ENCODE data around the gene PDLIM5. TPM values are rescaled to one million over a fixed set of nuclear protein-coding genes. Genes with fewer than 3 reads are reported as not detected.

Gene PDLIM5
- total RNA-seq, 2 donors from 2014 or later = 129 to 168 TPM

DNA sequence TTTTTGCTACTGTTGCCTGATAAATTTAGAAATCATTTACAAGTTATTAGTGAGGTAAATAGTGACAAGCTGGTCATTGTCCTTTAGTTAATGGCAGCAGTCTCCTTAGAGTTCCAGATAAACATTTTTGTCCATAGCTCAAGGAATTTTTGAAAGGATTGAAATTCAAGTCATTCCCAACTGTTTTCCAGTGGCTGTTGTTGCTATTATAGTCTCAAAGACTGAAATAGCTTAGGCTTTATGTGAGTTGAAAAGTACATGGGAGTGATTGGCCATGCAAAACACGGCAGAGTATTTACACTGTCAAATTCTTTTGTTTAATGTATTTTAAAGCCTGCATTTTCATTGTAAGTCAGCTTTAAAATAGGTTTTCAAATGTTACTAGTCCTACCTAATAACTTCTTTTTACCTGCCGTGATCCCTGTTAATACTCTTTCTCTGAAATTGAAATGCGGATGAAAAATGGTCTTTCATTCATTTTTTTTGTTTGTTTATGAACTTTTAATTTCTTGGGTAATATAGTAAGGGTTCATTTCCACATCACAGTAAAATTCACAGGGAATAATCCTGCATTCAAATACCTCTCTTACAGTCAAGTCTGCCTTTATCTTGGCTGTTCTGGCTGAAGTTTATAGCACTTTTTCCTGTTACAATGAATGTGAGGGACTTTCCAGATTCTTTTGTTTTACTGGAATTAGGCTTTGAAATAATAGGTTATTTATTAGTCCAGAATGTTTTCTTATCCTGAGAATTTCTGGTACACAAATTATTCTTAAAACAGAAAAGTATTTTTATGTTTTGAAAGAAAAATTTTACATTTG is 85.1 kb downstream of the PDLIM5 start:
- no peak overlapping the region for H3K9ac ChIP-seq (ENCODE audit: low read depth in 2 of 2, low read length in 2 of 2)
- H3K36me3 ChIP-seq = no peaks in the 10 kb centered on the region
- H3K27me3 ChIP-seq = no peaks in the 10 kb centered on the region
- H3K27ac ChIP-seq = no peak overlapping the region
- no peak for DNase-seq
- TF ChIP-seq, protein P1, sequence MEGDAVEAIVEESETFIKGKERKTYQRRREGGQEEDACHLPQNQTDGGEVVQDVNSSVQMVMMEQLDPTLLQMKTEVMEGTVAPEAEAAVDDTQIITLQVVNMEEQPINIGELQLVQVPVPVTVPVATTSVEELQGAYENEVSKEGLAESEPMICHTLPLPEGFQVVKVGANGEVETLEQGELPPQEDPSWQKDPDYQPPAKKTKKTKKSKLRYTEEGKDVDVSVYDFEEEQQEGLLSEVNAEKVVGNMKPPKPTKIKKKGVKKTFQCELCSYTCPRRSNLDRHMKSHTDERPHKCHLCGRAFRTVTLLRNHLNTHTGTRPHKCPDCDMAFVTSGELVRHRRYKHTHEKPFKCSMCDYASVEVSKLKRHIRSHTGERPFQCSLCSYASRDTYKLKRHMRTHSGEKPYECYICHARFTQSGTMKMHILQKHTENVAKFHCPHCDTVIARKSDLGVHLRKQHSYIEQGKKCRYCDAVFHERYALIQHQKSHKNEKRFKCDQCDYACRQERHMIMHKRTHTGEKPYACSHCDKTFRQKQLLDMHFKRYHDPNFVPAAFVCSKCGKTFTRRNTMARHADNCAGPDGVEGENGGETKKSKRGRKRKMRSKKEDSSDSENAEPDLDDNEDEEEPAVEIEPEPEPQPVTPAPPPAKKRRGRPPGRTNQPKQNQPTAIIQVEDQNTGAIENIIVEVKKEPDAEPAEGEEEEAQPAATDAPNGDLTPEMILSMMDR (IDR thresholded peaks at IDR 0.05) = no peak
- no peak overlapping the region for H3K4me3 ChIP-seq
- intact Hi-C loops (cut with DNase I) = no loop called here
- H3K9me3 ChIP-seq = no peaks in the 10 kb centered on the region
- no peaks in the 10 kb centered on the region for H3K4me1 ChIP-seq

DNA sequence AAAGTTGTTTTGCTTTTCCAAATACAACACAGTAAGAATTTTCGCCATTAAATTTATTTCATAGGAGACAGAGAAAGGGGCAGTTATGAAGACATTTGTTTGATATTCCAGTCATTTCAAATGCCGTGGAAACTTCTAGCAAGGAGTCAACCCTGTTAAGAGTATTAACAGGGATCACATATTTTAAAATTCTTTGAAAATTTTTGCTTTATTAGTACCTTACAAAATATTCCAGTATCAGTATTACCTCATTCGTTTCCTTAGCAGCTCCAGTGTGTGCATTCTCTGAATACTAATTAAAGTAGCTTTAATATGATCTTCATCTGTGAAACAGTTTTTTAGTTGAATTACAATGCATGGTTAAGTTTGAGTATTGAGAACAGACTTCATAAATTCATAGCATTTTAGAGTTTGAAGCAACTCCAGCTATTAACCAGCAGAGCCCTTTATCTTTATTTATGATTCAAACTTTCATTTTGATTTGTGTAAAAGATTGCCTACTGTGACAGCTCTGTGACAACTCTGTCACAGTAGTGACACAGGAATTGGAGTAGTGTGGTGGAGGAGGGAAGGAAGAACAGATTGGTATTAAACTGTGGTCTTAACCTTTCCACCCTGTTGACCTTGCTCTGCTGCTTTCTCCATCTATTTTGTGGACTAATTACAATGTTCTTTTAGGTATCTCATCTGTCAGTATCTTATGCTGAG is 86.3 kb downstream of the PDLIM5 start:
- Histone ChIP-seq H3K27ac (no peak overlapping the region), H3K9ac (ENCODE audit: low read depth in 2 of 2, low read length in 2 of 2) (no peak overlapping the region), H3K9me3 (no peaks in the 10 kb centered on the region), H3K27me3 (no peaks in the 10 kb centered on the region), H3K36me3 (no peaks in the 10 kb centered on the region), H3K4me3 (no peak overlapping the region), H3K4me1 (no peaks in the 10 kb centered on the region)
- intact Hi-C loops (cut with DNase I) = no loop called here
- TF ChIP-seq, protein P1 (IDR thresholded peaks at IDR 0.05) = no peak
- DNase-seq = no peak

DNA sequence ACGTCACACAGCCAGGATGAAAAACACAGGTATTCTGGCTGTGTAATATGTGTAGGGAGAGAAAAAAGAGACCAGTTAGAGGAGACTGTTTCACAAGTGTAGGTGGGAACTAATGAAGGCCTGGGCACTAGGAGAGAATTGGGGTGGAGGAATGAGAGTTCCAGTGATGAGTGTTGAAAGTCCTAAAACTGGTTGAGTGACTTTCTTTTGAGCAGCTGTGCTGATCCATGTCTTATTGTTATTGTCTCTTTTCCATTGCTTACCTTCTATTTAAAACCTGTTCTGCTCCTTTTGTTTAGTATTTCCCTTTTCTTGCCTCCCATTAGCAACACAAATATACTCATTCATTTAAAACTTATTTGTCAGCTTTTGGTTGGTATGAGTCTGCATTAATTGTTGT is 88.7 kb downstream of the PDLIM5 start:
- no peak for DNase-seq
- TF ChIP-seq, protein P1 (IDR thresholded peaks at IDR 0.05) = no peak
- Histone ChIP-seq H3K4me3 (no peak overlapping the region), H3K9me3 (no peaks in the 10 kb centered on the region), H3K27ac (no peak overlapping the region), H3K4me1 (no peaks in the 10 kb centered on the region), H3K27me3 (no peaks in the 10 kb centered on the region), H3K36me3 (no peaks in the 10 kb centered on the region), H3K9ac (ENCODE audit: low read depth in 2 of 2, low read length in 2 of 2) (no peak overlapping the region)
- intact Hi-C loops (cut with DNase I) = no loop called here

DNA sequence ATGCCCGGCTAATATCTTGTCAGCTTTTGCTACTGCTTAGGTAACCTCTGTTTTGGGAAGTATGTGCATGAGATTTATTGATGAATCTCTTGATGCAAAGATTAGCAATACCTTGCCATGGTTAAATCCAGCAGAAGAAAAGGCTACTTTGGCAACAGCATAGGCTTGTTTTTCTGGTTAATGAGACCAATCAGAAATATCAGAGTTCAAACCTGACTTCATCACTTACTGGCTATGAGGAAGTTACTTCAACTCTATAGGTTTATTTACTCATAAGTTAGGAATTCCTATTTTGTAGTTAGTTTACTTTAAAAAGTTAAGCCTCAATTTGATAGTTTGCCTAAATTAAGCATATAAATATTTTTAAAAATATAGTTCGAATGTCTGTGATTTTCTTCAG is 93.1 kb downstream of the PDLIM5 start:
- Histone ChIP-seq H3K4me3 (no peak overlapping the region), H3K9ac (ENCODE audit: low read depth in 2 of 2, low read length in 2 of 2) (no peak overlapping the region), H3K36me3 (no peaks in the 10 kb centered on the region), H3K27ac (no peak overlapping the region), H3K27me3 (no peaks in the 10 kb centered on the region), H3K9me3 (no peaks in the 10 kb centered on the region), H3K4me1 (no peaks in the 10 kb centered on the region)
- intact Hi-C loops (cut with DNase I) = no loop called here
- DNase-seq = no peak
- TF ChIP-seq, protein P1 (IDR thresholded peaks at IDR 0.05) = no peak

DNA sequence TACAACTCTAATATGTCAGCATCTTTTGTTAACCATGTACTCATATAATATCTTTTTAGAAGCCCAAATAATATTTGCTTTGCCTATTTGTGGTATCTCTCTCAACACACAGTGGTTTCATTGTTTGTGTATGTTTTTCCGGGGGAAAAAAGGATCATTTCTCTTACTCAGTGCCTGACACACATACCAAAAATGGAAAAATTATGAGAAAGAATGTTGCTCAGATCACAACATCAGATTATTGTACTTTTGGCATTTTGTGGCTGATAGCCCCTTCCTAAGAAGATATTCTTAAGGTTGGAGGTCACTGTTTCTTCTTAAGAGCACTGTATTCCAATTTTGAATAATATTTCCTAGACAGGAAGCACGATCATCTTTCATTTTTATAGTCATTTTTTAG is 93.6 kb downstream of the PDLIM5 start:
- DNase-seq = no peak
- H3K4me1 ChIP-seq = no peaks in the 10 kb centered on the region

More for the DNA sequence above, 93.6 kb downstream of the PDLIM5 start:
- no peaks in the 10 kb centered on the region for H3K27me3 ChIP-seq
- H3K9me3 ChIP-seq = no peaks in the 10 kb centered on the region
- H3K4me3 ChIP-seq = no peak overlapping the region
- H3K27ac ChIP-seq = no peak overlapping the region
- no peak overlapping the region for H3K9ac ChIP-seq (ENCODE audit: low read depth in 2 of 2, low read length in 2 of 2)
- TF ChIP-seq, protein P1 (IDR thresholded peaks at IDR 0.05) = no peak
- no peaks in the 10 kb centered on the region for H3K36me3 ChIP-seq
- intact Hi-C loops (cut with DNase I) = no loop called here

Measured in colonic mucosa (tissue), 4 donors.